ENCODE measurements around the gene MIPEP.

DNA sequence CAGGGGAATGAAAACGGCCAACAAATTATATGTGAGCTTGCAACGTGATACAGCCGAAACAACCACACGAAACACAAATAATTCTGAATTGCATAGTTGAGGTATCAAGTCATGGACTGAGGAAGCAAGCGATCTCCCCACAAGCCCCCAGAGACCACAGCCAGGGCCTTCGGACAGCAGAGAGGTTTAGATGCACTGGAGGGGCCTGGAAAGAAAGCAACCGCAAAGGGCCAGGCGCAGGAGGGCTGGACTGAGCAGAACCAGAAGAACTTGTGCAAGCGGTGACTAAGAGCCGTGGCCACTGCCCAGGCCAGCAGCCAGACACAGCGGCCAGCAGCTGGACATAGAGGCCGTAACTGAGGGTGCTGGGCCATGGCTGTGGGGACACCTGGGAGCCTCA, 187.6 kb downstream of the MIPEP start:
- TF ChIP-seq EZH2 (IDR thresholded peaks at IDR 0.05; ENCODE audit: insufficient read depth, poor library complexity, severe bottlenecking) (no peak), EZH2phosphoT487 (IDR thresholded peaks at IDR 0.05; ENCODE audit: insufficient read depth, low read depth) (no peak)

Data from GM23248 (cell line).